ENCODE results near the gene FNDC8.

- no peak for TF ChIP-seq CTCF (IDR thresholded peaks at IDR 0.05)
- no peak for TF ChIP-seq POLR2A (IDR thresholded peaks at IDR 0.05)
These were observed 44.5 kb upstream of the FNDC8 start for GRCh38 chr17:35076874-35077273.

All from adrenal gland (tissue), 5 donors.